Sigmoid colon (tissue), 4 donors: ENCODE results near the gene WNT10A.

ENCODE experiments used
- CTCF ChIP-seq, 4 experiments: fragments of 450-650 bp in 3 of 4; fragments of 200-600 bp in 1 of 4; IDR thresholded peaks; one replicate each; pipeline ENCODE4 v1.5.1; 2016 to 2019; ENCODE audit warnings: antibody characterized with exemption in 4 of 4, mild to moderate bottlenecking in 3 of 4, moderate library complexity in 2 of 4
- POLR2A ChIP-seq, 2 donors: fragments of 450-650 bp; IDR thresholded peaks; one replicate each; pipeline ENCODE4 v1.6.1; 2016; ENCODE audit warnings: antibody characterized with exemption in 2 of 2, mild to moderate bottlenecking in 2 of 2, moderate library complexity in 2 of 2
- POLR2AphosphoS5 ChIP-seq, 4 donors: sonication (generic); formaldehyde crosslinking; IDR thresholded peaks; one replicate each; pipeline ENCODE4 v1.6.1; 2017; ENCODE audit warnings: antibody characterized with exemption in 4 of 4

DNA sequence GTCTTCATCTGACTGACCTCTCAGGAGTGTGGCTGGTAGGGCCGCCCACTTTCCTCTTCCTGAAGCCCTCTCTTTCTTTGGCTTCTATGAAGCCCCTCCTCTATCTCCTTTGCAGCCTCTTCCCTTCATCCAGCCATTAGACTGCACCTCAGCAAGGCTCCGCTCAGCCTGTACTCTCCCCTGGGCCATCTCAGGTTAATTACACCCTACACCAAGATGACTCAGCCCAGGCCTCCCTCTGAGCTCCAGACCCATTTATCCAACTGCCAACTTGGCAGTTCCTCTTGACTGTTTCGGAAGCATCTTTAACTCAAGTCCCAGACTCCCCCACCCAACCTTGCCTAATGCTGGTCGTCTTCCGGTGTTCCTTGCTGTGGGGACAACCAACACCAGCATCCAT, 26.9 kb upstream of the WNT10A start:
- no peak for TF ChIP-seq CTCF (IDR thresholded peaks at IDR 0.05)
- no peak for TF ChIP-seq POLR2AphosphoS5 (IDR thresholded peaks at IDR 0.05)
- TF ChIP-seq POLR2A (IDR thresholded peaks at IDR 0.05), result no peak
